Stimulated activated CD4-positive, alpha-beta T cell treated with anti-CD3 and anti-CD28 coated beads, Interleukin-2, amount 100 ng/mL, for 4 hours (primary cell): Measurements from ENCODE around the gene TMCC3.

Experiments
- DNase-seq: peaks from one replicate; pipeline ENCODE4 v3.0.0-alpha.2; 2020; ENCODE audit warnings: low read depth

Gene TMCC3

DNA sequence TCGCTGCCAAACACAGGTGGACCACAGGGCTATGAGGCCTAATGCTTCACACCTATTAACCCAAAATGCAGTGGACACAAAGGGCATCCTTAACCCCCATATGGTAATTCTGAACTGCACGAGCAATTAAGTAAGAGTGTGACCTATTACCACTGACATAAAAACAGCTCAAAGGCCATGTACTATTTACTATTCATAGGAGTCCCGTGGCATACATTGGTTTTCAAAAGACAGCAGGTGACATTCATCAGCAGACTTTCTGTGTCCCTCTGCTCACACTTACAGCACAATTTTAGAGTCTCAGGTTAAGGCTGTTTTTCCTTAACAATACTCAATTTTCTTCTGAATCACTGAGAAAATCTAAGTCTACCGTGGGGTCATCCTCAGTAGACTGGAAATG lies 23.1 kb upstream of the TMCC3 start:
- no peak for DNase-seq

DNA sequence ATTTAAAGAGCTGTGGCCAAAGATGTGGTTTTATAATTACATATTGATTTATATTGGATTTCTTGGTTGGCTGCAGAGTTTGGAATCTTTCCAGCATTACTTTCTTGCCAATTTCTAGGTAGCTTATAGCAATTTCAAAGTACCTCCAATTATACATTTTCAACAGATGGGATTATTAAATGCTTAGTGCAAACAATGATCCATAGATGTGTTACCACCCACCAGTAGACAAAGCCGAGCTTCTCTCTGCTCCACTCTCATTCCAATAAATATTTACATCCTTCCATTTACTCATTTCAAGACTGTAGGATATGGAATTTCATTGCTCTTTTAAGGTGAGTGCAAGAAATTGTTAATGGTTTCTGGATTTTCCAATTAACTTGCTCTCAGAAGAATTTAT lies 21.6 kb upstream of the TMCC3 start:
- DNase-seq, result no peak

DNA sequence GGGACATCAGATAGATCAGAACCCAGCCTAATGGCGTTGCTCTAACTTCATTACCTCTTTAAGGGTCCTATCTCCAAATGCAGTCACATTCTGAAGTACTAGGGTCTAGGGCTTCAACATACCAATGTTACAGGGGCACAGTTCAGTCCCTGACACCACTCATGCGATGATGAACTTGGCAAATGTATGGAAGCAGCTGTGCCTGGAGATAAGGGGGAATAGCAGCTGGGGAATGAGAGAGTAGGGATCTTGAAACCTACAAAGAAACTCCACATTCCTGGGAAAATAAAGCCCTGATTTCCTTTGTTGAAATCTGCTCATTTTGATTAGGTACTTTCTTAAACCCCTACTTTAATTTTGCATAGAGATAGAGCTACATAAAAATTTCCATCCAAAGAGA lies 20.5 kb upstream of the TMCC3 start:
- no peak for DNase-seq

DNA sequence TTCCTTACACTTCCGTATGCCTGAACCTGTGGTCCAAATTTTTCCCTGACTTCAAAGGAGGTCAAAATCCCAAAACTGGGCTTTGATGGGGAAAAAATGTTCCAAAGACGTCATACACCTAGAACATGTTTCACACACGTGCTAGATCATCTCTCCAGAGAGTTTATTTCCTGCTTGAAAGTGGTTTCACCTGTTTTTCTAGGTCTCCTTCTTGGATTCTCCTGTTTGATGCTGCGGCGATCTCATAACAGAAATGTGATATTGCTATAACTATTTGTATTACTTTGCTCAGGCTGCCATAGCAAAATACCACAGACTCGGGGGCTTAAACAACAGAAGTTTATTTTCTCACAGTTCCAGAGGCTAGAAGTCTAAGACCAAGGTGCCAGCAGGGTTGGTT lies 19.7 kb upstream of the TMCC3 start:
- DNase-seq, result no peak

DNA sequence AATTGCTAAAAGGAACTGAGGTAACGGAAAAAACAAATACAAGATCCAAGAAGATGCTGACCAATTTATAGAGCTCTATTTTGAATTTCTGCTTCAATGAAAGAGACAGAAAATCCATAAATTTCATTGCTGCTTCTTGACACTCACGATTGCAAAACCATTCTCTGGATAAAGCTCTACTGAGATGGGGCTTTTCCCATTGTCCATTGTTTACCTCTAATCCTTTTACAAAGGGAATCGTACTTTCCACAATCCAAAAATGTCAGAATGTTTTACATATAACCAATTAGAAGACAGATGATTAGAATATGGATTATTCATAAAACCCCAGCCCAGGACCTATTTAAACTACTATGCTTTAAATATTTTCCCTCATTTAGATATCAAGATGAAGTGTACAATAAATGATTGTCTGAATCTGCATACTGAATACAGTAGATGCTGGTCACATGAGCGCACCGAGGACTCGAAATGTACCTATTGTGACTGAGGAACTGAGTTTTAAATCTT lies 16.7 kb upstream of the TMCC3 start:
- no peak for DNase-seq

DNA sequence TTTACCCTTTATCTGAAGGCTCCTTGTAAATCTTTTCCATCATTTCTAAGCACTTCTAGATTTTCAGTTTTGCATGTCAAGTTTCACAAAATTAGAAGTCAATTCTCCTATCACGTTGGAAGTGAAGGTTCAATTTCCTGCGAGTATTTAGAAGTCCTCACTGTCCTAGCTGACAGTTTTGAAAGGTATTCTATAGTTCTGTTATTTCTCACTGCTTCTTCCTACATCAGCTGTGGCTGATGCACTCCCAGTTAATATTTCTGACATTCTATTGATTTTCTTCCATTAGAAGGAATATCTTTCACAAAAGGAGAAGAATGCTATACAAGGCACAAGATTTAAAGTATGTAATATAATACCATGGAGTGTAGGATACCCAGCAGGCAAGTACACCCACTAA lies 15.8 kb upstream of the TMCC3 start:
- no peak for DNase-seq

DNA sequence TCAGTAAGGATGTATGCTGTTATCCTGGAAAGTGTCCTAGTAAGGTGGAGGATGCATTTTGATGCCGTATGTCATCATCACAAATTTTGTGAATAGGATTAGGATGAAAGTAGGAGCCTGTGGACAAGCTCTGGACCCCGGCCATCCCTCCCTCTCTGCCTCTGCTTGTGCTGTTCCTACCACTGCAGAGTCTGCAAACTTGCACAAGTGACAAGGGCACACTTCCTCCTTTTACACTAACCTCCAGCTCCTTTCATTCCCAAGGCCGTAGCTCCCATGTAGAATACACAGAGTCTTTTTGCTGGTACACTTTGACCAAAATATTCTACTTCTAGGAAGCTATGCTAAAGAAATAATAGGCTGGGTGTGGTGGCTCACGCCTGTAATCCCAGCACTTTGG lies 13.3 kb upstream of the TMCC3 start:
- no peak for DNase-seq

DNA sequence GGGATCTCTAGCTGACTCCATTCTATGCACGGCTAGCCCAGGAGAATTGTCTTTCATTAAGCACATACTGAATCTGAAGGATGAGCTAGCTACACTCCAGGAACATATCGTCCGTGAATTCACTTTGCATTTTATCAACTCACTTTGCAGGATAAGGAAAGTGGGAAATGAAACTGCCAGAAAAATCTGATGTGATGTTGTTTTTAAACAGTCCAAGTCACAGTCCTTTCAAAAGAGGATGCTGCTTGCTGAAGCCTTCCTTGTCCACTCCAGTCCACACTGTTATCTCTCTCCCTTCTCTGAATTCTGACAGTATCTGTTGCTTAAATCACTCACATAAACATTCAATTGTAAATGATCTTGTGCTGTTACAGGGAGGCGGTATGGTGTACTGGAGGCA lies 12.7 kb upstream of the TMCC3 start:
- no peak for DNase-seq

DNA sequence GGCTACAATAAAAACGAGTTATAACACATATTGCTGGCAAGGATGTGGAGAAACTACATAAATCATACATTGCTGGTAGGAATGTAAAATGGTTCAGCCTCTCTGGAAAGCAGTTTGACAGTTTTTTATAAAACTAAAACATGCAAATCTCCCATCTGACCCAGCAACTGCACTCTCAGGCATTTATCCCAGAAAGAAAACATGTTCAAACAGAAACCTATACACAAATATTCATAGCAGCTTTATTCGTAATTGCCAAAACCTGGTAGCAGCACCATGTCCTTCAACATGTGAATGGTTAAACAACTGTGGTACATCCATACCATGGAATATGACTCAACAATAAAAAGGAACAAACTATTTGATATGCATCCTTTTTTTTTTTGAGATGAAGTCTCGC lies 10.1 kb upstream of the TMCC3 start:
- DNase-seq, result no peak

DNA sequence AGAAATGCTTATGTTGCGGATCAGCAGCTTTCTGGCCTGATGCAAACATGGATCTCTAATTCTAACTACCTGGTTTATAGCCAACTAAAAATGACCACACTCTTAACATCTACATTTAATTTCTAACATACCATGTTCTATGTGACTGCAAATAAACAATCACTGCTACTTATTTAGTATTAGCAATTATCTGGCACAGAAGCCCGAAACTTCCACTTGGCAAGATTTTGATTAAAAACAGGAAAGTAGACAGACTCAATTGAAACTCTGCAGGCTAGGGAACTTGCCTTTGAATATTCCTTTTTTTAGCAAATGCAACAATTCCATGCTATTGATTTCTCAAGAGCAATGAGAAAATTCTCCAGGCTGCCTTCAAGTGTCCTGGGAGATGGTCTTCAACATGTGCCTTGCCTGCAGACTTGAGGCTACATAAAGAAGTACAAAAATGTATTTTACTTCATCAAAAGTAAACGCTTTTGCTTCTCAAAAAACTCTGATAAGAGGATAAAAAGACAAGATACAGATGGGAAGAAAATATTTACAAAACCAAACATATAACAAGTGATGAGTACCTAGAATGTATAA lies 9.1 kb upstream of the TMCC3 start:
- DNase-seq, result no peak

DNA sequence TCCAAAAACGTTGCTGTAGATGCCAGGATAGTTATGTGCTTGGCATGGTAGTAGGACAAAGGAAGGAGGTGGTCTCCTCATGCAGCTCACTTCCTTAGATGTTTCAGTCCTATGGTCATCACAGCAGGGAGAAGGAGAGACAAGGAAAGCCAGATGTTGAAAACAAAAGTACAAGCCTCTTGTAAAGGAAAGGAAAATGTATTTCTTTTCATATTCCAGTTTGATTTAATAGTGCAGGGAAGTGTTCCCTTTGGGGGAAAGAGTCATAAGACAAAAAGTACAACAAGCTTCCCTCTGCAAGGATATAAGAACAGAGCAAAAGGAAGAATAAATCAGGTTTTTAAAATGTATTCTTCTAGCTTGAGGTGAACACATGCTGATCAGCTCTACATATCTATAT lies 8.6 kb upstream of the TMCC3 start:
- no peak for DNase-seq

DNA sequence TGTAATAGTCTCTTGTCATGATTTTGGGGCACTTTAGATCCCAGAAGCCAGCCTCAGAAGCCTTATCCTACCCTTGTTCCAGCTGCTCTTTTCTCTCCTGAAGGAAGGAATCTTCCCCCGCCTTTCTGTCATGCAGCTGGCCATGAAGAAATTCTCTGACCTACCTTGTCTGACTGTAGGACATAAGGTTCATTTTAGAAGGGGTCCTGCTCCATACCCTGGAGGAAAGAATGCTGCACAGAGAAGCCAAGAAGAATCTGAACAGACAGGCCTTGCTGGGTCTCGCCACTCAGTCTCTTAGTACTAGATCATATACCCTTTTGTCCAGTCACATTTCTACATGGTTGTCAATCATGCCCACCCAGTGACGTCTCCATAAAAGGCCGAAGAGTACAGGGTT lies 6.2 kb upstream of the TMCC3 start:
- DNase-seq, result no peak

DNA sequence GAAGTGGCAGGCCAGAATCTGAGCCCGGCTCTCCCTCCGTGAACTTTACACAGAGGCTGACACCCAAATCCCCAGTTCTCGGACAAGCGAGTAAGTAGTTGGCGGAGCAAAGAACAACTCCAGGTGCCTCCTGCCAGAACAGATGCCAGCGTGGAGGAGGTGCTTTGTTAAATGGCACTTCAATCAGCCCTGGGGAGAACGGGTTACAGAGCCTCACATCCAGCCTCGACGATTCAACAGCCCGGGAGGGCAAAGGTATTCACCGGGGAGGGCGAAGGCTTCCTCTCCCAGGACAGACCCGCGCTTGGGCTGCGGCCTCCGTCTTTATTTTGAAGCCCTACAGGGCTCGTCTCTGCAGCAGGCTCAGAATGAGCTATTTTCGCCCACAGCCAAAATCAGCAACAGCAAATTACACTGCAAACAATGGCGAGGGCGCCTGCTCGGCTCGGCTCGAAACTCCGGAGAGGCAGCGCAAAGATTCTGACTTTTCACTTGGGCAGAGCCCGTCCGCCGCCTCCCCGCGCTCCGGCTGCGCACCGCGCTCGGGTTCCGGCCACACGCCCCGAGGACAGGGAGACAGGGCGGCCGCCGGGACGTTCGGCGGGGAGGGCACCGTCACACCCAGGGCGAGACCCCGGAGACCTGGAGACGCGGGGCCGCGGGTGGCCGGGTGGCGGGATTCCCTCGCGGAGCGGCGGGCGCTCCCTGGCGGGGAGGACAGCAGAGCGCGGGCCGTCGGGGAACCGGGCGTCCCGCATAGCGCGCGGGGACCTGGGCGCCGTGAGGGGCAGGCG lies 811 bp downstream of the TMCC3 start:
- no peak for DNase-seq

DNA sequence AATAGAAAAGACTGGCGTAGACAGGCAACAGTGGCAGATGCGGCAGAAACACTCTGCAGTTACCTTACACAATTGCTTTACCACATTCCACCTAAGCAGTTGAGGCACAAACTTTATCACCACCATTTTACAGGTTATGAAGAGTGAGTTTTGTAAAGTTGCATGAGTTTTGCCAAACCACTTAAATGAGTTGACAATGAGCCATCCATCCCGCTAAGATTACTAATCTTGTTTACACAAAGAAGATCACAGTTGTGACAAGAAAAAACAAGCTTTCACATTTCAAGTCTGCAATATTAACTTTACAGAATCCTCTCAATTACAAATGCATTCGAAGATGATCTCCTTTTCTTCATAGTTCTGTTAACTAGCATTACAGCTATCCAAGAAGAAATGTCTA lies 1.8 kb downstream of the TMCC3 start:
- no peak for DNase-seq

DNA sequence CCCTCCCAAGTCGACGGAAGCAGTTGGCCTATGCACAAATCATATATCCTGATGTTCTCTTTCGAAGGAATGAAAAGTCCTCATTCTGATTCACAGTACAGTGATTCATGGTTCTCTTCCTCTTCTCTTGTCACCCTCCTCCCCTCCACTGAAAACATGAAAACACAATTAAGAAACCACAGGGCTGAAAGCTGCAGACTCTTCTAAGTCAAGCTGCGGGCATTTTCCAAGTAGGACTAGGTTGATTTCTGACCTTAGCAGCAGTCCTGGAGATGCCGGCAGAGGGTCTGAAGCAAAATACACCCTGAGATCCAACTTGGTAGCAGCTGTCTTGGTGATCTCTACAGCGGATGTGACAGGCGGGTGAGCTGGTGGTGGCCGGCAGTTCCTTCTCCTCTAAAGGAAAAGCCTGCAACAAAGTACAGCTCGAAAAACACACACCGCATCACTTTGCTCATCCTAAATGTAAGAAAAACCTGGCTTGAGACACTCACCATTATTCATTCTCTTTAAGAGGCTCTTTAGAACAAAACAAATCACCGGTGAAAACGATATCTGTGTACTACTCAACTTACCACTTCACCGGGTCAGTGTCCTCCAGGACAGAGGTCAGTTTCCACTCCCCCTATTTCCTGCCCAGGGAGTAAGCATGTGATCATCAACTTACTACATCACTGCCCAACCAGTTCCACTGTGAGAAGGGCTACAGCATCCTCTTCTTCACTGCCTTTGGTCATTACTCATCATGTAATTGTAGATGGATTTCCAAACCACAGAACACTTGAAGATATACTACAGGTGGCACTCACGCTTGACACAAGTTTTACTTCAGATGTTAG lies 6.0 kb downstream of the TMCC3 start:
- DNase-seq, result no peak

DNA sequence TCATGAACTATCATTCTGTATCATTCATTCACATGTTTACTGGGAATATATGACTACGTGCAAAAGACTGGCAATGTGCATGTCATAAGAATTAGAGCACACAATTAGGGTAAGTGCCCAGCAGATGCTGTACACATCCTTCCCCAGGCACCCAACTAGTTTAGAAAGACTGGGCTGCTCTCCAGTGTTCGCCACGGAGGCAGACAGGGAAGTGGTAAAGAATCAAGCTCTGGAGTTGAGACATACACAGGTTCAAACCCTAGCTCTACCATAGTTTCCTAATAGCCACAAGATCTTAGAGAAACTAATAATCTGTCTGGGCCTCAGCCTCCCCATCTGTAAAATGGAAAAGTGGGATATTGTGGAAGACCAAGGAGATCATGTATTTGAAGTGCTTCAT lies 6.8 kb downstream of the TMCC3 start:
- DNase-seq, result no peak

DNA sequence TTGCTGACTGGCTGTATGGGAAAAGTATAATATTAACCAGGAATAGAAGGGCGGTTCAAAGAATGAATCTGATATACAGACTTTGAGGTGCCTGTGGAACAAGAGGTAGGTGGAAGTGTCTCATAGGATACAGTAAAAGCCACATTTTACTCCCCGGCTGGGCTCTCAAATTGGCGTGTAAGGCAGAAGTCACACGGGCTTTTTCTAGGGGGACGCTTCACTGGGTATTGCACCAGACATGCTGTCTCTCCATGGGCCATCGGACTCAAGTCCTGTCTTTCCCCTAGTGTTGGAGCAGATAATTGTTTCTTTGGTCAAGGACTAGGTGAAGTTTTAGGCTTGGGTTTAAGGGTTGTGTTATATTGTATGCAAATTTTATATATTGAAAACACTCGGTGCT lies 9.1 kb downstream of the TMCC3 start:
- no peak for DNase-seq

DNA sequence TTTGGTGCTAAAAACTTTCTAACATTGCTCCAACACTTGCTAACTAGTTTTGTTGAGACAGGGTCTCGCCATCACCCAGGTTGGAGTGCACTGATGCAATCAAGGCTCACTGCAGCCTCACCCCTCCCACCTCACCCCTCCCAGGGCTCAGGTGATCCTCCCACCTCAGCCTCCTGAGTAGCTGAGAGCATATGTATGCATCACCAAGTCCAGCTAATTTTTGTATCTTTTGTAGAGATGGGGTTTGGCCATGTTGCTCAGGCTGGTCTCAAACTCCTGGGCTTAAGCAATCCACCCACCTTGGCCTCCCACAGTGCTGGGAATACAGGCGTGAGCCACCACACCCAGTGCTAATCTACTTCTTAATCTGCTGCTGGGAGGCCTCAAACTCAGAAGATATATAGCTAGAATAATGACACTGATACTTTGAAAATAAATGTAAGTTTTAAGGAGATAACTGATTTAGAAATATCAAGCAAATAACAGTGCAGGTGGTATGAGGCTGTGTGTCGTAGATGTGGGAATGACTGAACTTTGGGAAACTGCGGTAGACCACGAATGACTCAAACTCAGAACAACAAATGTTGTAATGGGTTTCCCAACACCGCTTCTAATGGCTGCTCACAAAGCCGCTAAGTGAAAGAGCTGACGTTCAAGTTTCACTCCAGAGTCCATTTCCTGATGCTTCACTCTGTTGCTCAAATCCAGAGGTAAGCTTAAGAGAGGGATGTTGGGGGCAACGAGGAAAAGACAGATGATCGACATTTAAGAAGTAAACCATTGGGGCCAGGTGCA lies 10.0 kb downstream of the TMCC3 start:
- no peak for DNase-seq

DNA sequence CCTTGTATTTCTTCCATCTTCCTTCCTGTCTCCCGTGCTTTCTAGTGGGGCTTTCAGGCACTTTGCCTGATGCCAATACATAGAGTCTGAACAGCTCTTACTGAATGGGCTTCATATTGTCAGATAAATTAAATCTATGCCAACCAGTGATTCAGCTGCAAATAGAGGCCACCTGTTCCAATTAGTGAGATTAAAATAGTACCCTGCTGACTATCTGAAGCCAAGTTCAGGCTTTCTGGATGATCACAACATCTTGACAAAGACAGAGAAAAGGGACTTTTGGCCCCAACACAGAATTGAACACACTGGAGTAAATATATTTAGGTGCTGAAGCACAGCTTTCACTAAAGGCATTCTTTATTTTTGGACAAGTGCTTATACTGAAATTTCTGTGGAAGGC lies 11.8 kb downstream of the TMCC3 start:
- no peak for DNase-seq

DNA sequence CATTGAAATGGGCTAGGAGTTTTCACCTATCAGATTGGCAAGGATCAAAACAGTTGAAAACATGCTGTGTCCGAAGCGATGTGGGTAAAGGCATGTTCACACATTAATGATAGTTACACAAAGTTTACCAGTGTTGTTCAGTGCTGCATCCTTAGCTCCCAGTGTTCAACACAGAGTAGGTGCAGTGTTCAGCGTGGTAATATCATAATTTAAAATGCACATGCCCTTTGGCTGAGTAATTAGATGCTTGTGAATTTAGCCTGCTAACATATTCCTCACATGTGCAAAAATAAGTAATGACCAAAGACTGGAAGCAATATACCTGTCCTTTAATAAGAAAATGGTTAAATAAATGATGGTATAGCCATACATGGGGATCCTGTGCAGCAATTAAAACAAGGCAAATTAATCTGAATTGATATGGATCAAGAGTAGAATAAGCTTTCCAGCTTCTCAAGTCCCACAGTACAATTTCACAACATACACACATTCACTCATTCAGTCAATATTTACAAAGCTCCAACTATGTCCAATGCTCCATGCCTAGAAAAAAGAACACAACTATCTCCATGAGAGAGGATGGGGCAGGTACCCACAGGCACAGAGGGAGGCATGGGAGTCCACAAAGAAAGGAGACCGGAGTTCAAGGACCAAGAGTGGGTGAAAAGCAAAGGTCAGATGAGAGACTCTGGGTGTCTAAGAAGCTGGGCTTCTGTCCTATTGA lies 12.8 kb downstream of the TMCC3 start:
- no peak for DNase-seq

DNA sequence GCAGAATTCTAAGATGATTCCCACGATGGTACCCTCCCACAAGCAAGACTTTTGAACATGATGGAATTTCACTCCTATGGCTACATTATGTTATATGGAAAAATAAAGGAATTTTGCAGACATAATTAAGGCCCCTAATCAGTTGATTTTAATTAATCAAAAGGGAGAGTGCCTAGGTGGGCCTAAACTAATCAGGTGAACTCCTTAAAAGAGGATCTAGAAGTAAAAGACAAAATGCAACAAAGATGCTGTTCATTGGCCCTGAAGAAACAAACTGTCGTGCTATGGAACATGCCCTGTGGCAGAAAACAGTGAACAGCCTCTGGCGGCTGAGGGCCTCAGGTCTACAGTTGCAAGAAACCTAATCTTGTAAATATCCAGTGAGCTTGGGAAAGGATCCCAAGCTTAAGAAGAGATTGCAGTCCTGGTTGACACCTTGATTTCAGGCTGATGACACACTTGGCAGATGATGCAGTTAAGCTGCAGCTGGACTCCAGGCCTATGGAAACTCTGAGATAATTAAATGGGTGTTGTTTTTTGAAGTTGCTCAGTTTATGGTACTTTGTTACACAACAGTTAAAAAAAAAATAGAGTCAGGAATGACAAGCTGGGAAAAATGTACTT lies 13.8 kb downstream of the TMCC3 start:
- no peak for DNase-seq
